22Rv1 (cell line): ENCODE measurements around the gene NT5C.

Source experiments
- ZFX ChIP-seq: fragments of 450-650 bp; IDR thresholded peaks from 2 replicates; pipeline ENCODE4 v1.6.1; 2017; ENCODE audit warnings: antibody characterized with exemption, borderline replicate concordance
- TF ChIP-seq, protein P1 (sequence below): fragments of 450-650 bp; IDR thresholded peaks from 2 replicates; pipeline ENCODE4 v1.5.1; 2017; ENCODE audit warnings: mild to moderate bottlenecking

DNA sequence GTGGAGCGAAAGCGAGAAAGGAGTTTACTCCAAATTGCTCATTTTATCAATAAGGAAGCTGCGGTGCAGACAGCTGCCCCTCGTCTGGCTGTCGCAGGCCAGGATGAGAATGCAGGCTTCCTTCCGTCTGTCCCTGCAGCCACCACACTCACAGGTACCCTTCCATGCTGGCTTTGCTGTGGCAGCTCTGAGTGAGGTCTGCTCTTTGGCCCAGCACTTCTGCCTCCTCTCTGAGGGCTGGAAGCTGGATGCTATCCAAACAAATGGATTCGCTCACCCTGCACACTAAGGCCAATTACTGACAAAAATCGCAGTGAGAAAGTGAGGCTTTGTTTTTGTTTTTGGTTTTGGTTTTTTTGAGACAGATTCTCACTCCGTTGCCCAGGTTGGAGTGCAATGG lies 14.8 kb downstream of the NT5C start:
- TF ChIP-seq, protein P1, sequence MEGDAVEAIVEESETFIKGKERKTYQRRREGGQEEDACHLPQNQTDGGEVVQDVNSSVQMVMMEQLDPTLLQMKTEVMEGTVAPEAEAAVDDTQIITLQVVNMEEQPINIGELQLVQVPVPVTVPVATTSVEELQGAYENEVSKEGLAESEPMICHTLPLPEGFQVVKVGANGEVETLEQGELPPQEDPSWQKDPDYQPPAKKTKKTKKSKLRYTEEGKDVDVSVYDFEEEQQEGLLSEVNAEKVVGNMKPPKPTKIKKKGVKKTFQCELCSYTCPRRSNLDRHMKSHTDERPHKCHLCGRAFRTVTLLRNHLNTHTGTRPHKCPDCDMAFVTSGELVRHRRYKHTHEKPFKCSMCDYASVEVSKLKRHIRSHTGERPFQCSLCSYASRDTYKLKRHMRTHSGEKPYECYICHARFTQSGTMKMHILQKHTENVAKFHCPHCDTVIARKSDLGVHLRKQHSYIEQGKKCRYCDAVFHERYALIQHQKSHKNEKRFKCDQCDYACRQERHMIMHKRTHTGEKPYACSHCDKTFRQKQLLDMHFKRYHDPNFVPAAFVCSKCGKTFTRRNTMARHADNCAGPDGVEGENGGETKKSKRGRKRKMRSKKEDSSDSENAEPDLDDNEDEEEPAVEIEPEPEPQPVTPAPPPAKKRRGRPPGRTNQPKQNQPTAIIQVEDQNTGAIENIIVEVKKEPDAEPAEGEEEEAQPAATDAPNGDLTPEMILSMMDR, result no peak
- TF ChIP-seq ZFX, result no peak
